Central memory CD8-positive, alpha-beta T cell (primary cell): ENCODE results near the gene TAF5L.

Source experiments
- ATAC-seq: fragments of 150-1000 bp; cut with Tn5 transposase; replicated peaks from 2 replicates; pipeline ENCODE4 v1.10.0; 2022; ENCODE audit warnings: mild to moderate bottlenecking, moderate FRiP score, moderate number of reproducible peaks; ENCODE audit not compliant: poor library complexity, severe bottlenecking; ENCODE audit errors: extremely low read depth
- DNase-seq, 2 donors: peaks; one replicate each; pipeline ENCODE4 v3.0.0; 2021; ENCODE audit warnings: low spot score in 2 of 2
- H3K27ac Mint-ChIP-seq: one replicate; pipeline ENCODE4 v1.8.0; 2022; ENCODE audit warnings: low read depth, mild to moderate bottlenecking, moderate library complexity, mixed read lengths
- H3K27me3 Mint-ChIP-seq: one replicate; pipeline ENCODE4 v1.8.0; 2022; ENCODE audit warnings: mixed read lengths
- H3K36me3 Mint-ChIP-seq: one replicate; pipeline ENCODE4 v1.8.0; 2022; ENCODE audit warnings: mild to moderate bottlenecking, moderate library complexity, mixed read lengths; ENCODE audit not compliant: insufficient read depth
- H3K4me1 Mint-ChIP-seq: one replicate; pipeline ENCODE4 v1.8.0; 2022; ENCODE audit warnings: mixed read lengths
- H3K4me3 Mint-ChIP-seq: one replicate; pipeline ENCODE4 v1.8.0; 2022; ENCODE audit warnings: mild to moderate bottlenecking, moderate library complexity, mixed read lengths
- H3K9me3 Mint-ChIP-seq: one replicate; pipeline ENCODE4 v1.8.0; 2022; ENCODE audit warnings: mixed read lengths

Gene TAF5L

GRCh38 chr1:229625915-229626831, at the start of gene TAF5L, which contains the start of gene URB2:
Gene TAF5L, minus strand, starts transcription at chr1:229626122. Its CDS starts 11,640 bp downstream, at chr1:229614482.
Gene URB2, plus strand, starts transcription at chr1:229626247. Its CDS starts 1,387 bp downstream, at chr1:229627634.
- no peaks in the 10 kb centered on the region for H3K27me3 Mint-ChIP-seq
- peak within 1 kb of the TSS; percentile 96 for H3K27ac Mint-ChIP-seq
- DNase-seq (peak; percentile 66 to 72), ATAC-seq (peak; percentile 90)
- H3K4me3 Mint-ChIP-seq, result peak within 1 kb of the TSS; percentile 99
- peaks cover 12% of the 10 kb centered on the region for H3K36me3 Mint-ChIP-seq
- H3K9me3 Mint-ChIP-seq, result no peaks in the 10 kb centered on the region
- peaks cover 50% of the 10 kb centered on the region for H3K4me1 Mint-ChIP-seq

- Mint-ChIP-seq H3K4me1 (no peaks in the 10 kb centered on the region), H3K9me3 (no peaks in the 10 kb centered on the region), H3K27ac (no peak overlapping the region), H3K4me3 (no peak overlapping the region), H3K36me3 (no peaks in the 10 kb centered on the region), H3K27me3 (no peaks in the 10 kb centered on the region)
- no peak for ATAC-seq
- no peak for DNase-seq
Observed at GRCh38 chr1:229675396-229675795, 49.5 kb upstream of the TAF5L start.

GRCh38 chr1:229674042-229674441, 48.1 kb upstream of the TAF5L start:
- no peaks in the 10 kb centered on the region for H3K4me1 Mint-ChIP-seq

GRCh38 chr1:229672246-229672645, 46.3 kb upstream of the TAF5L start:
- ATAC-seq, result no peak
- no peak overlapping the region for H3K4me3 Mint-ChIP-seq
- no peaks in the 10 kb centered on the region for H3K4me1 Mint-ChIP-seq
- H3K36me3 Mint-ChIP-seq, result no peaks in the 10 kb centered on the region
- H3K27ac Mint-ChIP-seq, result no peak overlapping the region
- H3K9me3 Mint-ChIP-seq, result no peaks in the 10 kb centered on the region
- no peaks in the 10 kb centered on the region for H3K27me3 Mint-ChIP-seq
- DNase-seq, result no peak

More at GRCh38 chr1:229674042-229674441, 48.1 kb upstream of the TAF5L start:
- no peaks in the 10 kb centered on the region for H3K27me3 Mint-ChIP-seq
- H3K9me3 Mint-ChIP-seq, result no peaks in the 10 kb centered on the region
- no peaks in the 10 kb centered on the region for H3K36me3 Mint-ChIP-seq
- H3K4me3 Mint-ChIP-seq, result no peak overlapping the region
- no peak overlapping the region for H3K27ac Mint-ChIP-seq
- no peak for DNase-seq
- ATAC-seq, result no peak

GRCh38 chr1:229671310-229671709, 45.4 kb upstream of the TAF5L start:
- Mint-ChIP-seq H3K27me3 (no peaks in the 10 kb centered on the region), H3K9me3 (no peaks in the 10 kb centered on the region), H3K27ac (no peak overlapping the region), H3K4me3 (no peak overlapping the region), H3K4me1 (no peaks in the 10 kb centered on the region), H3K36me3 (no peaks in the 10 kb centered on the region)
- ATAC-seq (no peak), DNase-seq (no peak)

GRCh38 chr1:229669333-229669732, 43.4 kb upstream of the TAF5L start:
- Mint-ChIP-seq H3K9me3 (no peaks in the 10 kb centered on the region), H3K4me1 (no peaks in the 10 kb centered on the region), H3K27ac (no peak overlapping the region), H3K36me3 (no peaks in the 10 kb centered on the region), H3K4me3 (no peak overlapping the region), H3K27me3 (no peaks in the 10 kb centered on the region)
- ATAC-seq (no peak), DNase-seq (no peak)

- H3K9me3 Mint-ChIP-seq, result no peaks in the 10 kb centered on the region
- no peak for ATAC-seq
- no peaks in the 10 kb centered on the region for H3K27me3 Mint-ChIP-seq
- DNase-seq, result no peak
- no peak overlapping the region for H3K27ac Mint-ChIP-seq
- no peak overlapping the region for H3K4me3 Mint-ChIP-seq
- peaks cover 2% of the 10 kb centered on the region for H3K36me3 Mint-ChIP-seq
- no peaks in the 10 kb centered on the region for H3K4me1 Mint-ChIP-seq
Observed at GRCh38 chr1:229666585-229666984, 40.7 kb upstream of the TAF5L start.

GRCh38 chr1:229665912-229666558, 40.1 kb upstream of the TAF5L start:
- H3K27ac Mint-ChIP-seq, result no peak overlapping the region
- peaks cover 4% of the 10 kb centered on the region for H3K36me3 Mint-ChIP-seq
- H3K27me3 Mint-ChIP-seq, result no peaks in the 10 kb centered on the region
- H3K4me3 Mint-ChIP-seq, result no peak overlapping the region
- H3K9me3 Mint-ChIP-seq, result no peaks in the 10 kb centered on the region
- H3K4me1 Mint-ChIP-seq, result peaks cover 5% of the 10 kb centered on the region
- ATAC-seq (no peak), DNase-seq (no peak)

- peak; percentile 44 to 49 for DNase-seq
Observed at GRCh38 chr1:229664133-229664689, 38.3 kb upstream of the TAF5L start.

GRCh38 chr1:229661897-229662296, 36.0 kb upstream of the TAF5L start:
- H3K4me3 Mint-ChIP-seq, result no peak overlapping the region
- H3K27me3 Mint-ChIP-seq, result no peaks in the 10 kb centered on the region
- H3K4me1 Mint-ChIP-seq, result peaks cover 6% of the 10 kb centered on the region
- H3K9me3 Mint-ChIP-seq, result no peaks in the 10 kb centered on the region
- ATAC-seq, result no peak
- DNase-seq, result no peak
- no peak overlapping the region for H3K27ac Mint-ChIP-seq
- peaks cover 20% of the 10 kb centered on the region for H3K36me3 Mint-ChIP-seq

More at GRCh38 chr1:229664133-229664689, 38.3 kb upstream of the TAF5L start:
- ATAC-seq, result peak; percentile 70
- no peaks in the 10 kb centered on the region for H3K9me3 Mint-ChIP-seq
- H3K4me1 Mint-ChIP-seq, result peaks cover 6% of the 10 kb centered on the region
- no peak overlapping the region for H3K27ac Mint-ChIP-seq
- no peaks in the 10 kb centered on the region for H3K27me3 Mint-ChIP-seq
- peaks cover 9% of the 10 kb centered on the region for H3K36me3 Mint-ChIP-seq
- no peak overlapping the region for H3K4me3 Mint-ChIP-seq

GRCh38 chr1:229661022-229661877, 35.3 kb upstream of the TAF5L start:
- no peak for ATAC-seq
- H3K9me3 Mint-ChIP-seq, result no peaks in the 10 kb centered on the region

More at GRCh38 chr1:229661022-229661877, 35.3 kb upstream of the TAF5L start:
- Mint-ChIP-seq H3K27me3 (no peaks in the 10 kb centered on the region), H3K27ac (no peak overlapping the region), H3K4me3 (no peak overlapping the region), H3K36me3 (peaks cover 20% of the 10 kb centered on the region), H3K4me1 (peaks cover 6% of the 10 kb centered on the region)
- DNase-seq, result peak; percentile 29 to 61
